Stimulated activated CD4-positive, alpha-beta T cell treated with anti-CD3 and anti-CD28 coated beads, TNF-alpha, amount 100 ng/mL, for 48 hours (primary cell): Measurements from ENCODE around the gene PHC2.

ENCODE experiments used
- DNase-seq, 3 donors: peaks; one replicate each; pipeline ENCODE4 v3.0.0-alpha.2; 2020; ENCODE audit warnings: low read depth in 3 of 3

Gene PHC2

DNA sequence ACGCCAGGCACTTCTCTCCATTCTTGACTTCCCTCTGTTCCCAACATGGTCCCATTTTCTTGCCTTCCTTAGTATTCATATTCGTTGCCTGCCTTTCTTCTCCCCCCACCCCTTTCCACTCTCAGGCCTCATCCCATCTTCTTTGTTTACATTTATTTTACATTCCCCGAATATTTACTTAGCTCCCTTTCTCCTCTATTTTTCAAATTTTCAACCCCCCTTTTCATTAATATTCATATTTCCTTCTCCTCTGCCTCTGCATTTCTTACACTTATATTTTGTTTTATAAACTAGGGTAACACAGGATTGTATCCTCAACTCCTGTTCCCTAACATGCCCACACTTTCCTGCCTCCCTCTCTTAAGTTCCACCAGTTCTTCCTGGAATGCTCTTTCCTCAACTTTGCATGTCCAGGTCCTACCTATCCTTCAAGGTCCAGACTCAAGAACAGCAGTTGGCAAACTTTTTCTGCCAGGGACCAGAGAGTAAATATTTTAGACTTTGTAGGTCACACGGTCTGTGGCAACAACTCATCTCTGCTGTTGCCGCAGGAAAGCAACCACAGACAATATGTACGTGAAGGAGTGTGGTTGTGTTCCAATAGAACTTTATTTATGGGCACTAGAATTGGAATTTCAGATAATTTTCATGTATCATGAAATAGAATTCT, 80.1 kb downstream of the PHC2 start:
- no peak for DNase-seq

DNA sequence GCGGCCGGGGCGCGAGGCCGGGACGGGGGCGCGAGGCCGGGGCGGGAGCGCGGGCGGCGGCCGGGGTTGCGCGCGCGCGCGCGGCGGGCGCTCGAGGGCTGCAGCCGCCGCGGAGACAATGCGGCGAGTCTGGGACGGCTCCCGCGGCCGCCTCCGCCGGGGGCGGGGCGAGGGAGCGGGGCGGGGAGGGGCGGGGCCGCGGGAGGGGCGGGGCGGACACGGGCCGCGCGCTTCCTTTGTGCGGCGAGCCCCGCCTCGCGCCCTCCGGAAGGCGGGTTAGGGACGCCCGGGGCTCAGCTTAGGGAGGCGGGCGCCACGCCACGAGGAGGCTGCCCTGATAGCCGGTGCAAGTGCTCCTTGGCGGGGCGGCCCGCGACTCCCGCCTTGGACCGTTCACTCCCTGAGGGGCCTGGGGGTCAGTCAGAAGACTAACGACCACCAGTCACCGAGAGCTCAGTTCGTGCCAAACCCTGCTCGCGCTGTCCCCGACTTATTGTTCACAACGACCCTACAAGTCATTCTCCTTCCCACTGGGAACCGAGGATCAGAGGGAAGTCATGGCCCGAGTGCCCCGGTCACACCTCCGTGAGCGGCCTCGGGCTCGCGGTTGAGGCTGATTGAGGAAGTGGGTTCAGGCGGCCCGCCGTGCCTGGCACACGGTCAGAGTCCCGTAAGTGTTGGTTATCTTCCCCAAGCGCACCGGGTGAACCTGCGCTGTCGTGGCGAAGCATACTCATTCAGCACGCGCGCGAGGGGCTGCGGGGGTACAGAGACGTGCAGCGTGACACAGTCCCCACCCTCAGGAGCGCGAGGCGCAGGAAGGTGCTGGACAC, 80.9 kb downstream of the PHC2 start:
- DNase-seq, result peak; percentile 57 to 63 (median 60)

DNA sequence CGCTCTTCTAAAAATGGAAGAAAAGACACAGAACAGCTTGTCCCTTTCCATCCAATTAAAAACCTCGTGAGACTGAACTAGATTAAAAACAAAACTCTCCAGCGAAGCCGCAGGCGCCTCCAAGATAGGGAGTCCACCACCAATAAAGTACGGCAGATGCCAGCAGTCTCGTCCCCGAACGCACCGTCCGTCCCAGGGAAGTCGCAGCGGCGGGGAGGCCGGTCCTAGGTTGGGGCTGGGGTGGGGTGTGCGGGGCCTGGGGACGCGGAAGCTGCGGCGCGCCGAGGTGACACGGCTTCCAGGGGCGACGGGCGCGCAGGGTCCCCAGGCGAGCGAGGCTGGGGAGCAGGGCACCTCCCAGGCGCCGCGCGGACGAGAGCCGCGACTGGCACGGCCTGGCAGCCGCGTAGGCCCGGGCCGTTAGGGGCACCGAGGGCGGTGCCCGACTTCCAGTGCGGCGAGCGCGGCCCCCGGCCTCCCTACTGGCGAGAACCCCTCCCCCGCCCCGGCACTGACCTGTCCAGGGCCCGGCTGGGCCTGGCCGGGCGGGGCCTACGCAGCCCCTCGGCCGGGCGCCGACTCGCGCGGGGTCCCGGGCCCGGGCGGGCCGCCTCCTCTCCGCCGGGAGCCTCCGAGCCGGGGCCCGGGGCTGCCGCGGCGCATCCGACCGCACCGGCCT, 81.7 kb downstream of the PHC2 start:
- peak; percentile 9 to 28 (median 12) for DNase-seq

DNA sequence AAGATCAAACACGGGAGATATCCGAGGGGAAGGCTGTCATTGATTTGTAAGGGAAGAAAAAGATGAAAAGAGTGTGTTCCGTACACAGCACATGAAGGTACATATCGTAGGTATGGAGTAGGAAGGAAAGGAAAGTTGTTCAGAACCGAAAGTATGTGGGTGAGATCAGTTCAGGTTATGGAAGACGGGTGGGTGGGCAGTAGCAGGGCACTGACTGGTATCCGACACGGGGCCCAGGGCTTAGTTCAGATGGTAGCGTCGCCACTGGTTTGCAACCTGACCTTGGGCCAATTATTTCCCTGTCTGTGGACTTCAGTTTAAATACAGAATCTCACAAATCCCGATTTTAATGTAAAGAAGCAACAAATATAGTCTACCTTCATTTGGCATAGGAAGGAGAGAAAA, 82.2 kb downstream of the PHC2 start:
- DNase-seq, result peak in 1 of 3 donors; percentile 37

DNA sequence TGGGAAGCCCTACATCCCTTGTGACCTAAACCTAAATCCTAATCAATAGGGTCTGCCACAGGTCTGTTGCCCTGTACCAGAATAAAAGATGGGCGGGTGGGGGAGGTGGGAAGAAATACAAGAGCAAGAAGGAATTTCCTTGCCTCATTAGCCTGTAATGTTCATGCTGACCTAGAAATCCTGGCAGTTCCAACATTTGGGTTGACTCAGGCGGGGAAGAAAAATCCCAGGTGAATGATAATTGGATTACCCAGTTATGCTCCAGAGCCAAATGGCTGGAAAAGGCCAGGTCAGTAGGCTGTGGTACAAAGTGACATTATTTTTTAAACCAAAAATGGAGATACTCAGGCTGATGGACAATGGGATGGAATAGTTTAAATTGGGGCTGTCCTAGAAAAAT, 82.7 kb downstream of the PHC2 start:
- no peak for DNase-seq

DNA sequence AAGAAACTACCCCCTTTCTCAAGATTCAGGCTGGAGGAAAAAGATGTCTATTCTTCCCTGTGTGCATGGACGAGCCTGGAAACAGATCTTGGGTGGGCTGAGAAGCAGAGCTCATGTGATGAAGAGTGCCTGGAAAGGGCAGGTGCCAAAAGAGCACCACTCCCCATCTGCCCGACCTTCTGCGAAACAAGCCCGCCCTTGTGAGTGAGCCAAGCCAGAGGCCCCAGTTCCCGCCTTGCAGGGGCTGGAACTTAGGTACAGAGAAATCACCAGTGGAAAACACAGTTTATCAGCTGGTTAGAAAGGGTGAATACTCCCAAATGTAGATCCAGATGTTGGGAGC, 83.3 kb downstream of the PHC2 start:
- no peak for DNase-seq

DNA sequence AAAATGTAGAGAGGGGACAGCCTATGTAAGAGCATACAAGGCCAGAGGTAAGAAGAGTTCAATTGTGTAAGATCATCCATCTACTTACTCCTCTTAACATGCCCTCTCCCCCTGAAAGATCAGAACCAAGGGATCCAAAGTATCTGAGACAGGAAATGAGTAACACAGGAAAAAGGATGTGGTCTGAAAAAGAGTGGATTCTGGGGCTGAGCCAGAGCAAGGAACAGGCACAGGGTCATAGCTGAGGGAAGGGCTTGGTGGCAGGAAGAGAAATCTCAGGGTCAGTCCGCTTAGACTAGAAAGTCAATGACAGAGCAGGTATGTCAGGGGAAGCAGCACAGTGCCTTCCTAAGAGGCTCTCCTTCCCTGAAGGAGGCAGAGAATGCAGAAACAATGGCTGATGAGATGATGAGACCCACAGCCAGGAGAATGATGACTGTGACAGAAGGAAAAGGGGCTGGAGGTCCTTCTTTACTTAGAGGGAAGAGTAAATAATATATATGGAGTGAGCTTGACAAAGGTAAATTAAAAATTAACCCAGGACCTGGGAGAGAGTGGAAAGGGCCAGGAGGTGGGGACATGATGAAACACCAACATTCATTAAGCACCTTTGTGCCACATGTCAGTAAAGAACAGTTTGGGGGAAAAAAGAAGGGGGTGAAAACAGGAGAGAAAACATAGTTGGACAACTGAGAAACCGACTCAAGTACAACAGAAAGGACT, 83.8 kb downstream of the PHC2 start:
- DNase-seq, result no peak

DNA sequence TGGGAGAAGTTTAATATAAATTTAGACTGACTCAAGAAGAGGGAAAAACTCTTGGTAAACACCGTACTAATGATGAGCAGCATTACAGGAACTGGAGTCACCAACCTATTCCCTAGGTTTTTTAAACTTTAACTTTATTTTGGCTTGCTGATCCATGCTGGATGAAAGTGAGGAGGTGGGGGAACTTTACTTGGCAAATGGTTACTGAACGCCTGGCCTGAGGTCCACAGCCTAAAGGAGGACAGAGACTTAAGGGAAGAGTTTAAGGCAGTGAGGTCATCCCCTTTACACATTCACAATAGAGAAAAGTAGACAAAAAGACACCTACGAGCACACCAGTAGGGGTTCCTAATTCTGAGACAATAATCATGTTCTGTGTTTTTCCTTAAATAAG, 84.4 kb downstream of the PHC2 start:
- DNase-seq, result no peak

DNA sequence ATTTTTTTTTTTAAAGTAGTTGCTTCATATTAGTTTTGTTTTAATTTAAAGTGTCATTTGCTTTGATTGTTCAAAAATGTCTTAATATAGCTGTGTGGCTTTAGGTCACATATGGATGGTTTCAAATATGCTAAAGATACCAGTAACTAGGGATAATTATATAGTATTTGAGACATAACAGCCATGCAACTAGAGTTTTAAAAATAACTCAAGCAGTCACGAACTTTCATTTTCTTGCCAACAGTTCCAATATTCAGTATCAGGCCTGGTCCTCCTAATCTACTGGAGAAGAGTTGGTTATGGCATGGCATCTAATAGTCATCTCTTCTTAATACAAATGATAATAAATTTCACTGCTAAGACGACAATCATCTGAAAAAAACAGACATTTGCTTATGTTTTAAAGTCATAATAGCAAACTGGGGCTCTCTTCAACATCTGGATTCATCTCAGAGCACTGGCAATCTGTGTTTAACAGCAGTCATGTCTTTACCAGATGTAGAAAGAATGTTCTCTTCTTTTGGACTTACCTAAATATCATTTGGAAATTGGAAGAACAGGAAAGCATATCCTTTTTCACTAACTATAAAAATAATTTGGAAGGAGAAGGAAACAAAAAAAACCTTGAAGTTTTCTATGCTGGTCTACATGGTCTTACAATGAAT, 85.9 kb downstream of the PHC2 start:
- no peak for DNase-seq

DNA sequence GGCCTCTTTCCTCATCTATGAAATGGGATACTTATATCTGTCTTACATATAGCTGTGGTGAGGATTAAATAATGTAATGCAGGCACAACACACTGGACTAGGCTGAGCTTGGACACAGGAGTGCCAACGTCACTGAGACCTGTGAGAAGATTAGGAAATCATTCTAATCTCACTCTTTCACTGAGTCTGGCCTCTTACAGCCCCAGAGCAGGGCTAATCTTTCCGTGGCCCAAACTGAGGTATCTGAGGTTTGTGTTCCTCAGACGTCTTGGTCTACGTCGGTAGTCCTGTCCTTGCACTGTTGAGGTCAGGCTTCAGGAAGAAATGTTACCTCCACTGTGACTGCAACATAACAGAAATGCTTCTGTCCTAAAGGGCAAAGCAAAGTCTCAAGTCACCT, 87.4 kb downstream of the PHC2 start:
- DNase-seq, result no peak

DNA sequence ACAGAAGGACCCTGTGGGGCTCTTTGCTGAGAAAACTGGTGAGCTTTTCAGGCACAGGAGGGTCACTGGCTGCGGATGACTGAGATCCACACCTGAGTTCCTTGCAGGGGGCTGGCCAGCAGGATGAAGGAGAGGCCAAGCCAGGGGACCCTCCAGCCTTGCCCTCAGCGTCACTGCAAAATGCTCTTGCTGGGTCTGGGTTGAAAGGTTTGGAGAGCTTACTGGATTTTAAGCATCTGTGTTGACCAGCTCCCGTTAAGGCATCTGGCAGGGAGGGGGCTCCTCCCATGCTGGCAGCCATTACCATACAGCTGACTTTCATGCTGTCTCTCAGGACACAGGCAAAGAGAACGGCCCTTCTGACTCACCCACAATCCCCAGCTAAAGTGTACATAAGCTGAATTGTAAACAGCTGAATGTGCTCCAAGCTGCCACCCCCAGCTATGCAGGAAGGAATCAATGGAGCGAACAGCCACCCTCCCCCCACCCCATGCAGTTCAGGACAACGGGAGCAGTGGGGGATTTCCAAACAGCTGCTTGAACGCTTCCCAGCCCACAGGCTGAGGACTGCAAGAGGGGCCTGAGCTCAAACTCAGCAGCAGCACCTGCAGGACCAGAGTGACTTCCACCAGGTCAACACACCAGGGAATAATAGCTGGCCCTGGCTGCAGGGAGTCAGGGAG, 88.7 kb downstream of the PHC2 start:
- no peak for DNase-seq

DNA sequence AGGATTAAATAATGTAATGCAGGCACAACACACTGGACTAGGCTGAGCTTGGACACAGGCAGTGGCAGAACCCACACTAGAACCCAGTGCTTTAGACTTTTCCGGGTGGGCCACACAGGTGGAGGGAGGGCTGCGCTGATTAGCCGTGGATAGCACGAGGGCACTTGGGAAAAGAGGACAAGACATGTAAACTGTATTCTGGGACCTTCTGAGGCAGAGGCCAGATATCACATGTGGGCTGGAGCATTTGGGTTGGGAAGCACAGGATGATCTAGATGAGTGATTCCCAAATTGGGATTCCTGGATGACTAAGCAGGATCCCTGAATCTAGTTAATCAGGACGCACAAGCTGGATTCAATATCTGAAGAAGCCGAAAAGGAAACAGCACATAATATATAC, 89.7 kb downstream of the PHC2 start:
- DNase-seq, result no peak

DNA sequence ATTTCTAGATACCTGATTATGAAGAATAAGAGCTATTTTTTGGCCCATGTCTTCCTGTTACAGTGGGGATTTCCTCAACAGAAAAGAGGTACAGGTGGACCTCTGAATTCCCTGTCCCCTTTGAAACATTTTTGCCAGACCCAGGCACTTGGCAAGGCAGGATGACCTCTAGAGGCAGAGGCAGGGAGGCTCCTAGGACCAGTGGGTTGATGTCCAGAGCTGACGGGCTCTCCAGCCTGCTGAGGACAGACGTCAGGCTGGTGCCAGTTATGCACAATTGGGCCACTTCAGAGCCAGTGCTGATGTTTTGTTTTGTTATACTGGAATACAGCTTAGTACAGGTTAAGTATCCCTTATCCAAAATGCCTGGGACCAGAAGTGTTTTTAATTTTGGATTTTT, 91.5 kb downstream of the PHC2 start:
- no peak for DNase-seq

DNA sequence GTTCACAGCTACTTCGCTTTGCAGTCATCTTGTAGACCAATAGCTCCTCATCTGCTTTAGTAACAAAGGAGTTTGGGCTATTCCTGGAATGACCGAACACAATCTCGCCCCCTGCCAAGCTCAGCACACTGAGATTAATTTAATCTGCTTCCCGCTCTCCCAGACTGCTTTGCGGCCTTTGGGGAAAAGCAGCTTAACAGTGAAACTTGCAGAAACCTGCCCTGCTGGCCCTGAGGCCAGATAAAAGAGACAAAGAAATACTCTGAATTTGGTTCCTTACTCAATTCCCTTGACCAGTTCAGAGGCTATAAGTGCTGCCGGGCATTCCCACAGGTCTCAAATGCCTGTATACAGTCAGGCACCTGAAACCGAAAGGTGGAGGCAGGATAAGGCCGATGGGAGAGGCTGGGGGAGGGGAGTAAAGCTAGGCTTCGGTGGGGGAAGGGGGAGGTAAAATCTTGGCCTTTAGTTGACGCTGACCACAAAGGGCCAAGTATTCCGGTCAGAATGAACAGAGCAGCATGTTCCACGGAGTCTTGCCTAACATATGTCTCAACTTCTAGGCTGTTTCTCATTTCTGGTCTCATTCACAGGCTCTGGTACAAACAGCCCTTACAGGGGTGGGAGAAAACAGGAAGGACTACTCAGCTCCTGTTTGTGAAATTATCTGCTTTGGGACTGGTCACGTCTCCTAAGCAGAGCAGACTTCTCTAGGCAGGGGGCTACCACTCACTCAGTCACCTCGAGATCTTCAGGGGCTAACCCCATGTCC, 92.3 kb downstream of the PHC2 start:
- no peak for DNase-seq

DNA sequence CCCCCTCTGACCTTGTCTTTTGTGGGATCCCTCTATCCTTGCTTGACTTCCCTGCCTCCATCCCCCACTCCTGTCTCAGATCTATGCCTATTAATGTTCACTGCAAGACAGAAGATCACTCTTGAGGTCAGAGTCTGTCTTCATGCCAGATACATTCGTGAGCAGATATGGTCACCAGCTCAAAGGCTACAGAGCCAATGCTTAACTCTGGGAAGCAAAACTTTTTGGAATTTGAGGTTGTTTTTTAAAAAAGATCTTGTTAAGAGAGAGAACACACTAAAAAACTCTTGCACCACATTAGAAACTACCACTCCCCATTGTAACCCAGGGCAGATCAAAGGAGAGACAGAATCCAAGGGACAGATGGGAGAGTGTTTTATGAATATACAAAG, 92.9 kb downstream of the PHC2 start:
- no peak for DNase-seq

DNA sequence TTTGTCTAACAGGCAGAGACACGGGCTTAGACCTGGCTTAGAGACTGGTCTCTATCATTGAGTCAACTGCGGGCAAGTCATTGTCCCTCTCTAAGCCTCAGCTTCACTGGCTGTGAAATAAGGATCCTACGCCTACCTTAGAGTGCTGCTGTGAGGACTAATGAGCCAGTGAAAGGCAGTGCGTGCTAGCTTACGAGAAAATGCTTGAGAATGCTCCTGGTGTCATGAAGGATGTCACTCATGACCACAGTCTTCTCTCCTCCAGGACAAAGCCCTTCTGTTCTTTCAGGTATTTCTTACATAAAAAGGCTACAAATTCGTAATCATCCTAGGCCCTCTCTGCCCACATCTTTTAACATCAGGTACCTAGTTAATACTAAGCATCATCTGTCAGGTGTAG, 93.5 kb downstream of the PHC2 start:
- DNase-seq, result no peak

DNA sequence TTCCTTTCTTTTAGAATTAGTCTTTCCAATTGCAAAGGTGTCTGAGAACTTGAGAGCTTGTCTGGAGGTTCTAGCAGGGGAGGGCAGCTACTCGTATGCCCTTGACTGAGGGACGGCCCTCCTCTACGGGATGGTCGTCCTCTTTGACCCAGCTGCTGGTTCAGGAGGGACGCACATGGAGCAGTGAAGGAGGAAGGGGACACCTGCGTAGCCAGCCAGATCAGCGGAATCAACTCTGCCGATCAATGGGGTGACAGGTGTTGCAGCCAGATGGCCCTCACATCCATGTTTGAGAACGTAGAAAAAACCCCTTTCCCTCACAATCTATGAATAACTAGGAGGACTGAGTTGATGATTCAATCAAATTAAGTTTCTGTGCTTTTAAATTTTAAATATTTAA, 94.3 kb downstream of the PHC2 start:
- no peak for DNase-seq

DNA sequence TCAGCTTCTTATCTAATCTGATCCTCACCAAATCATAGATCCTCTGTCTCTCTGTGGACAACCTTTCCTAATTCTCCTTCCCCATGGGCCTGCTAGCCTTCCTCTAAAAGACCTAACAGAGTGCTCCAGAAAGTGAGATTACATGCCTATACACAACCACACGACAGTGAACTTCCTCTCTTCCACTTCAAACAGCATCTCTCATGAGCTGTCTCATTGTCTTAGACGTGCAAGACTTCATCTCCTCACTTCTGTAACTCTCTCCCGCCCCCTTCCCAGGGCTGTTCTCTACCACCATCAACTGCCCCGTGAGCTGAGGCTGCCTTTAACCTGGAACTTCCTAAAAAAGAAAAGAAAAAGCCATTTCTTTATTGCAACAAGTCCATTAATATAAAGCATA, 95.9 kb downstream of the PHC2 start:
- no peak for DNase-seq

DNA sequence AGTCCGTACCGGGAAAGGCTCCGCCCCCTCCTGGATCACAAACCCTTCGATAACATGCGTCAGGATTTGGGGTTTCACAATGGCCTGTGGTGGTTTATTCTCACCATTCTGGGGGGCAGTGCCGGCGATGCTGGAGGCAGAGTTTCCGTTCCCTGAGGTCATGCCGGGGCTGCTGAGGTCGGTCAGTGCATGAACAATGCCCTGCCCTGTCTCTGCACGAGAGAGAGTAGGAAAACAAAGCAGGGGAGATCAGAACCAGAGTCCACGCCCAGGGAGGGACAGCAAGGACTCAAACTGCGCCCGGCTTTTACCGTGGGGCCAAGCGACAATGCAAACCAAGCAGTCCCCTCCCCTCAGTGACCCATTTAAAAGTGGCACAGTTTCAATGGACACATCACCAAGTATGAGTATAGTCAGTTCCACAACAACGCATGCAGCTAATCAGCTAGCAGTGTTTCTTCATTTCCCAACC, 96.8 kb downstream of the PHC2 start:
- DNase-seq, result no peak

DNA sequence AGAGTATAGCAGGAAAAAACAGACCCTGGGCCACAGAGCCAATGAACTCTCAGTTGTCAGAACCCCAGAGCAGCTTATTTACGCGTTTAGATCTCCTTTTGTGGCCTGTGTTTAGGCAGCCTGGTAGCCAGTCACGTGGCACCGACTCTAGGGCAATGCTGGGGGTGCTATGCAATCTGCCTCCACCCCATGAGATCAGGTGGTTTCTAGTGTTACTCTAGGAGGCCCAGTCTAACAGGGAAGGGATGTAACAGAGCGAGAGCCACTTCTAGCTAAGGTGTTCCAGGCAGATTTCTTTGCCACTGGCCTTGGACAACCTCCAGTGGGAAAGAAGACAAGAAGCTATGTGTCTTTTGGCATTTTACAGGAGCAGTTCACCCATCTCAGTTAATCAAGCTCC, 98.0 kb downstream of the PHC2 start:
- DNase-seq, result no peak
